Measurements from ENCODE around the gene ATP5IF1. TPM values are rescaled to one million over a fixed set of nuclear protein-coding genes. Genes with fewer than 3 reads are reported as not detected.

Gene ATP5IF1
- total and polyA plus RNA-seq, 2 of the 4 experiments (the other 2 are of a cell fraction), result 33.7 to 105 TPM

DNA sequence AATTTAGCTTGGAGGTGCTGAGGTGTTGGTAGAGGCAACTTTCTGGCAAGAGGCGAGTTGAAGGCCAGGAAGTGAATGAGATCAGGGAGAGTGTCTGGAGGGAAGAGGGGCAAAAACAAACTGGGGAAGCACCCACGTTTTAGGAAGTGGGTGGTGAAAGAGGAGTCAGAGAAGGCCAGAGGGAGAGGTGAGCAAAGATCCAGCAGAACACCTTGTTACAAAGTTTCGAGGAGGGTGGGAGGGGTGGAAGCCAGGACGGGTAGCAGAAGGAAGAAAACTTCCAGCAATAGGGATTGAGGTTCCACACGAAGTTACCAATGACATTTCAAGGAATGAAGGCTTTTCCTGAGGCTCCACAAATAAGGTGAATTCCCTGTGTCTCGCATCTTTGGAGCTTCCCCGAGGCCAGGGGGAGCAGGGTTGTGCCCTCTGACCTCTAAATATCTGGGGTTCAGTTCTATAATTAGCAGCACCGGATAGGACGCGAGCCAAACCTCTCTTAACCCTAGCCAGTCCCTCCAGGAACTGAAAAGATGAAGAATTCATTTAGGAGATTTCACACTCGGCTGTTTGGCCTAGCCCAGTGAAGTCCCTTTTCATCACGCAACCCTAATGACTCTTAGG lies 22.8 kb downstream of the ATP5IF1 start:
- Histone ChIP-seq H4K20me1 (ENCODE audit: insufficient read depth, low read length) (peaks cover 37% of the 10 kb centered on the region), H3K4me1 (ENCODE audit: control insufficient read depth, insufficient read depth, low read length) (peaks cover 15% of the 10 kb centered on the region), H3K4me2 (ENCODE audit: low read depth, low read length) (peak overlapping the region; percentile 9), H3K9ac (ENCODE audit: low read depth, low read length) (peak overlapping the region; percentile 41), H4K5ac (ENCODE audit: low read depth, low read length) (peak overlapping the region; percentile 87), H3K4ac (ENCODE audit: low read depth, low read length) (peak overlapping the region; percentile 92), H3K4me3 (ENCODE audit: insufficient read depth, low read depth, low read length) (no peak overlapping the region), H2AK5ac (ENCODE audit: low read depth, low read length) (peak overlapping the region; percentile 87), H3K14ac (replicated peaks; ENCODE audit: low read depth, low read length) (peak overlapping the region; percentile 91), H3K9me3 (ENCODE audit: control insufficient read depth, insufficient read depth, low read length) (no peaks in the 10 kb centered on the region), H3K79me1 (ENCODE audit: low read depth in 1 of 2, low read length in 2 of 2) (peaks cover 0 to 34% of the 10 kb centered on the region in 2 experiments; a peak in 2 of 4 replicates), H3K18ac (ENCODE audit: low read depth, low read length) (peak overlapping the region; percentile 45), H3K9me1 (ENCODE audit: insufficient read depth, low read length) (peaks cover 15% of the 10 kb centered on the region), H4K8ac (ENCODE audit: low read depth in 2 of 2, low read length in 2 of 2) (peak overlapping the region; percentile 86 to 88), H3K36me3 (ENCODE audit: control insufficient read depth, insufficient read depth, low read length) (peaks cover 4% of the 10 kb centered on the region; the same call in 1 of the 2 replicates), H2AK9ac (replicated peaks; ENCODE audit: low read depth, low read length, poor library complexity) (peak overlapping the region; percentile 90), H4K91ac (ENCODE audit: insufficient read depth, low read depth, low read length) (peak overlapping the region; percentile 95), H2BK5ac (ENCODE audit: low read depth, low read length, poor library complexity, severe bottlenecking) (peak overlapping the region; percentile 61), H2AFZ (replicated peaks; ENCODE audit: low read length, poor library complexity) (peak overlapping the region; percentile 86), H3K27me3 (ENCODE audit: control insufficient read depth, insufficient read depth, low read length) (no peaks in the 10 kb centered on the region), H3K23ac (ENCODE audit: low read depth, low read length) (peak overlapping the region; percentile 95), H2BK20ac (ENCODE audit: low read depth, low read length) (peak overlapping the region; percentile 66), H3K56ac (ENCODE audit: extremely low read depth, insufficient read depth, low read length) (peak overlapping the region; percentile 55; the same call in 1 of the 2 replicates), H2BK15ac (ENCODE audit: low read depth, low read length) (peak overlapping the region; percentile 94), H2BK120ac (ENCODE audit: low read depth, low read length) (peak overlapping the region; percentile 89), H3K27ac (ENCODE audit: insufficient read depth, low read length) (peak overlapping the region; percentile 69)
- intact Hi-C loops (cut with micrococcal nuclease) (no loop called here), in situ Hi-C loops (cut with MboI; ENCODE audit: low sequenced_read_pairs) (loop anchor here (10.0 kb wide), 1 partner anchor 346 kb away; no protein-coding TSS in a partner anchor), dilution Hi-C loops (cut with HindIII; ENCODE audit: low sequenced_read_pairs, unreplicated experiment) (no loop called here)
- ChIA-PET CTCF (interaction anchor here (1.4 kb wide), 1 partner anchor 10 kb away, joined by 15 read pairs; no protein-coding TSS in a partner anchor), POLR2A (ENCODE audit: unreplicated experiment) (interaction anchor here (0.5 to 0.6 kb wide), 2 partner anchors 332 to 384 kb away, joined by 5 read pairs; no protein-coding TSS in a partner anchor)
- DNase-seq (no peak), ATAC-seq (ENCODE audit: low read depth) (no peak)
- BruUV-seq (replicated peaks), result TSS peak; percentile 91
- WGBS, 2 experiments (ENCODE audit: extremely low coverage in 2 of 2, insufficient read length in 1 of 2), result 36% methylated on average over 3 of the region's 12 CpGs; no CpG with 5 or more reads in 1 of the 2 experiments
- no peak; the same call in 1 of the 2 replicates for TF ChIP-seq BHLHE40 (IDR thresholded peaks at IDR 0.05; ENCODE audit: low read depth, low read length)
- no peak for TF ChIP-seq RCOR1 (IDR thresholded peaks at IDR 0.05; ENCODE audit: insufficient replicate concordance, low read length)
- TF ChIP-seq POLR2A (IDR thresholded peaks at IDR 0.05; ENCODE audit: low read depth, low read length), result no peak
- TF ChIP-seq NFE2L2 (IDR thresholded peaks at IDR 0.05; ENCODE audit: low read depth, low read length), result no peak
- TF ChIP-seq SMC3 (IDR thresholded peaks at IDR 0.05; ENCODE audit: low read depth, low read length), result no peak
- no peak for TF ChIP-seq CHD1 (IDR thresholded peaks at IDR 0.05; ENCODE audit: low read depth, low read length)
- TF ChIP-seq RFX5 (IDR thresholded peaks at IDR 0.05; ENCODE audit: low read depth, low read length), result no peak
- no peak for TF ChIP-seq CEBPB (IDR thresholded peaks at IDR 0.05; ENCODE audit: low read depth, low read length)
- TF ChIP-seq, protein P1, sequence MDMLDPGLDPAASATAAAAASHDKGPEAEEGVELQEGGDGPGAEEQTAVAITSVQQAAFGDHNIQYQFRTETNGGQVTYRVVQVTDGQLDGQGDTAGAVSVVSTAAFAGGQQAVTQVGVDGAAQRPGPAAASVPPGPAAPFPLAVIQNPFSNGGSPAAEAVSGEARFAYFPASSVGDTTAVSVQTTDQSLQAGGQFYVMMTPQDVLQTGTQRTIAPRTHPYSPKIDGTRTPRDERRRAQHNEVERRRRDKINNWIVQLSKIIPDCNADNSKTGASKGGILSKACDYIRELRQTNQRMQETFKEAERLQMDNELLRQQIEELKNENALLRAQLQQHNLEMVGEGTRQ (IDR thresholded peaks at IDR 0.05; ENCODE audit: low read depth, low read length), result no peak
- no peak for TF ChIP-seq MAFK (IDR thresholded peaks at IDR 0.05; ENCODE audit: low read depth, low read length)
- TF ChIP-seq RAD21 (IDR thresholded peaks at IDR 0.05; ENCODE audit: low read length), result no peak
- TF ChIP-seq, protein P2, sequence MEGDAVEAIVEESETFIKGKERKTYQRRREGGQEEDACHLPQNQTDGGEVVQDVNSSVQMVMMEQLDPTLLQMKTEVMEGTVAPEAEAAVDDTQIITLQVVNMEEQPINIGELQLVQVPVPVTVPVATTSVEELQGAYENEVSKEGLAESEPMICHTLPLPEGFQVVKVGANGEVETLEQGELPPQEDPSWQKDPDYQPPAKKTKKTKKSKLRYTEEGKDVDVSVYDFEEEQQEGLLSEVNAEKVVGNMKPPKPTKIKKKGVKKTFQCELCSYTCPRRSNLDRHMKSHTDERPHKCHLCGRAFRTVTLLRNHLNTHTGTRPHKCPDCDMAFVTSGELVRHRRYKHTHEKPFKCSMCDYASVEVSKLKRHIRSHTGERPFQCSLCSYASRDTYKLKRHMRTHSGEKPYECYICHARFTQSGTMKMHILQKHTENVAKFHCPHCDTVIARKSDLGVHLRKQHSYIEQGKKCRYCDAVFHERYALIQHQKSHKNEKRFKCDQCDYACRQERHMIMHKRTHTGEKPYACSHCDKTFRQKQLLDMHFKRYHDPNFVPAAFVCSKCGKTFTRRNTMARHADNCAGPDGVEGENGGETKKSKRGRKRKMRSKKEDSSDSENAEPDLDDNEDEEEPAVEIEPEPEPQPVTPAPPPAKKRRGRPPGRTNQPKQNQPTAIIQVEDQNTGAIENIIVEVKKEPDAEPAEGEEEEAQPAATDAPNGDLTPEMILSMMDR (conservative IDR thresholded peaks at IDR 0.05; ENCODE audit: low read depth, low read length), result no peak
- TF ChIP-seq MXI1 (IDR thresholded peaks at IDR 0.05; ENCODE audit: borderline replicate concordance, low read depth, low read length), result no peak
- no peak; the same call in 1 of the 2 replicates for TF ChIP-seq FOS (IDR thresholded peaks at IDR 0.05; ENCODE audit: low read depth, low read length)
- no peak for TF ChIP-seq MAZ (IDR thresholded peaks at IDR 0.05; ENCODE audit: borderline replicate concordance, low read depth, low read length)

Data from IMR-90 (cell line).